Naive thymus-derived CD8-positive, alpha-beta T cell (primary cell): Measurements from ENCODE around the gene EIF6. TPM values are rescaled to one million over a fixed set of nuclear protein-coding genes. Genes with fewer than 3 reads are reported as not detected.
"Not testable (repeated sequence)": the region's sequence is repeated elsewhere in the genome, so short reads cannot be mapped to it uniquely, and the experiment has no call there.

ENCODE experiments used
- ATAC-seq, 2 donors: fragments of 150-1000 bp; cut with Tn5 transposase in 1 of 2; sonication (Bioruptor Pico), chemical (Tn5 transposase) in 1 of 2; 1 replicate in 1 of 2; 2 replicates in 1 of 2; pipeline ENCODE4 v1.10.0; 2021; ENCODE audit warnings: mild to moderate bottlenecking in 2 of 2, moderate library complexity in 2 of 2
- POLR2A ChIA-PET: fragments of 350-600 bp; sonication (Branson Sonifier 250); formaldehyde crosslinking; loops from one replicate; lab custom pipeline; 2021; ENCODE audit warnings: antibody characterized with exemption; lab: Charles Lee
- DNase-seq, 10 donors: peaks; one replicate each; pipeline versions ENCODE4 v3.0.0 to v3.0.0-alpha.2; 2020 to 2022
- H3K27ac Mint-ChIP-seq, 10 donors: one replicate each; pipeline ENCODE4 v1.8.0; 2020 to 2022; ENCODE audit warnings: mild to moderate bottlenecking in 10 of 10, mixed read lengths in 10 of 10, moderate library complexity in 4 of 10, inconsistent platforms in 1 of 10
- H3K27me3 Mint-ChIP-seq, 5 donors: one replicate each; pipeline ENCODE4 v1.8.0; 2021 to 2022; ENCODE audit warnings: mixed read lengths in 5 of 5
- H3K36me3 Mint-ChIP-seq, 3 donors: one replicate each; pipeline ENCODE4 v1.8.0; 2020 to 2022; ENCODE audit warnings: mixed read lengths in 3 of 3, mild to moderate bottlenecking in 2 of 3, inconsistent platforms in 1 of 3
- H3K4me1 Mint-ChIP-seq, 4 donors: one replicate each; pipeline ENCODE4 v1.8.0; 2021 to 2022; ENCODE audit warnings: mixed read lengths in 4 of 4
- H3K4me3 Mint-ChIP-seq, 10 donors: one replicate each; pipeline ENCODE4 v1.8.0; 2020 to 2022; ENCODE audit warnings: mild to moderate bottlenecking in 10 of 10, mixed read lengths in 10 of 10, moderate library complexity in 6 of 10, inconsistent platforms in 1 of 10
- H3K9me3 Mint-ChIP-seq, 9 donors: one replicate each; pipeline ENCODE4 v1.8.0; 2020 to 2022; ENCODE audit warnings: mixed read lengths in 9 of 9, mild to moderate bottlenecking in 3 of 9, inconsistent platforms in 1 of 9, moderate library complexity in 1 of 9
- polyA plus RNA-seq, 3 donors: library from polyadenylated mRNA; unstranded; fragments of 300-500 nt; fragmentation: Illumina TruSeq; gene quantifications; one replicate each; pipeline ENCODE4 v1.2.3, GENCODE V29; 2021
- total RNA-seq, 8 experiments: library from RNA in 2 of 8; stranded (reverse) in 2 of 8; gene quantifications; one replicate each; pipeline ENCODE4 v1.2.3 and lab custom pipeline; 2021 to 2026

Gene EIF6
- total and polyA plus RNA-seq, 5 experiments from 2014 or later, result 54.7 to 174 (median 155) TPM

- POLR2A ChIA-PET, result interaction anchor here (1.0 kb wide), 1 partner anchor 19 kb away, joined by 3 read pairs; no protein-coding TSS in a partner anchor
- no peaks in the 10 kb centered on the region for H3K27me3 Mint-ChIP-seq
- H3K9me3 Mint-ChIP-seq, result no peaks in the 10 kb centered on the region
- no peak for ATAC-seq
- peak overlapping the region in 8 of 10 donors; percentile 2 to 90 (median 42) for H3K27ac Mint-ChIP-seq
- H3K4me3 Mint-ChIP-seq, result no peak overlapping the region
- no peak for DNase-seq
- peaks cover 4 to 32% (median 24%) of the 10 kb centered on the region in 4 donors for H3K4me1 Mint-ChIP-seq
- peaks cover 0 to 39% (median 5%) of the 10 kb centered on the region in 3 donors for H3K36me3 Mint-ChIP-seq
Observed at GRCh38 chr20:35271073-35271882, 13.3 kb downstream of the EIF6 start.

- H3K27me3 Mint-ChIP-seq, result no peaks in the 10 kb centered on the region
- ATAC-seq (no peak), DNase-seq (no peak)
- H3K9me3 Mint-ChIP-seq, result no peaks in the 10 kb centered on the region
- peak overlapping the region in 5 of 10 donors; percentile 27 to 90 (median 36) for H3K27ac Mint-ChIP-seq
- H3K4me3 Mint-ChIP-seq, result no peak overlapping the region
- POLR2A ChIA-PET, result no interaction called here
- peaks cover 0 to 41% (median 5%) of the 10 kb centered on the region in 3 donors for H3K36me3 Mint-ChIP-seq
- peaks cover 1 to 23% (median 20%) of the 10 kb centered on the region in 4 donors for H3K4me1 Mint-ChIP-seq
Observed at GRCh38 chr20:35270021-35270902, 14.3 kb downstream of the EIF6 start.

- H3K27me3 Mint-ChIP-seq, result no peaks in the 10 kb centered on the region
- H3K9me3 Mint-ChIP-seq, result no peaks in the 10 kb centered on the region
- POLR2A ChIA-PET, result interaction anchor here (0.6 to 1.0 kb wide), 2 partner anchors 20 to 123 kb away, joined by 3 read pairs; no protein-coding TSS in a partner anchor
- ATAC-seq, result peak; percentile 57 to 79
- H3K4me1 Mint-ChIP-seq, result peaks cover 1 to 20% (median 18%) of the 10 kb centered on the region in 4 donors
- H3K27ac Mint-ChIP-seq, result peak overlapping the region in 4 of 10 donors; percentile 22 to 61 (median 48)
- DNase-seq, result peak in 7 of 10 donors; percentile 31 to 41 (median 38)
- H3K36me3 Mint-ChIP-seq, result peaks cover 0 to 44% (median 5%) of the 10 kb centered on the region in 3 donors
- no peak overlapping the region for H3K4me3 Mint-ChIP-seq
Observed at GRCh38 chr20:35269055-35269781, 15.4 kb downstream of the EIF6 start.

- ATAC-seq, result no peak
- H3K4me1 Mint-ChIP-seq, result peaks cover 1 to 24% (median 23%) of the 10 kb centered on the region in 4 donors
- H3K4me3 Mint-ChIP-seq, result no peak overlapping the region
- H3K36me3 Mint-ChIP-seq, result peaks cover 0 to 51% (median 5%) of the 10 kb centered on the region in 3 donors
- no peak for DNase-seq
- no peaks in the 10 kb centered on the region for H3K27me3 Mint-ChIP-seq
- peak overlapping the region in 1 of 10 donors; percentile 15 for H3K27ac Mint-ChIP-seq
- POLR2A ChIA-PET, result no interaction called here
- no peaks in the 10 kb centered on the region for H3K9me3 Mint-ChIP-seq
Observed at GRCh38 chr20:35267092-35267491, 17.5 kb downstream of the EIF6 start.

GRCh38 chr20:35264755-35265154 is 19.8 kb downstream of the EIF6 start:
- peaks cover 0 to 42% (median 2%) of the 10 kb centered on the region in 3 donors for H3K36me3 Mint-ChIP-seq

GRCh38 chr20:35263532-35264341 is 20.8 kb downstream of the EIF6 start:
- H3K27me3 Mint-ChIP-seq, result no peaks in the 10 kb centered on the region
- ATAC-seq (no peak), DNase-seq (no peak)
- peaks cover 0 to 41% (median 2%) of the 10 kb centered on the region in 3 donors for H3K36me3 Mint-ChIP-seq
- H3K27ac Mint-ChIP-seq, result peak overlapping the region in 4 of 10 donors; percentile 19 to 84 (median 78)
- H3K4me1 Mint-ChIP-seq, result peaks cover 3 to 22% (median 14%) of the 10 kb centered on the region in 4 donors
- H3K9me3 Mint-ChIP-seq, result no peaks in the 10 kb centered on the region
- no peak overlapping the region for H3K4me3 Mint-ChIP-seq
- POLR2A ChIA-PET, result interaction anchor here (1.1 kb wide), 1 partner anchor 14 kb away, joined by 4 read pairs; no protein-coding TSS in a partner anchor

More at GRCh38 chr20:35264755-35265154, 19.8 kb downstream of the EIF6 start:
- no peak overlapping the region for H3K4me3 Mint-ChIP-seq
- H3K9me3 Mint-ChIP-seq, result no peaks in the 10 kb centered on the region
- peaks cover 1 to 22% (median 18%) of the 10 kb centered on the region in 4 donors for H3K4me1 Mint-ChIP-seq
- H3K27ac Mint-ChIP-seq, result peak overlapping the region in 1 of 10 donors; percentile 18
- no peak for DNase-seq
- ATAC-seq, result no peak
- no peaks in the 10 kb centered on the region for H3K27me3 Mint-ChIP-seq
- POLR2A ChIA-PET, result interaction anchor here (0.7 to 1.2 kb wide), 4 partner anchors 11 to 178 kb away, joined by 4 to 7 read pairs (median 4); partner anchors contain the start of gene MMP24OS

GRCh38 chr20:35262731-35263531 is 21.6 kb downstream of the EIF6 start:
- ATAC-seq, POLR2A ChIA-PET, H3K4me3 Mint-ChIP-seq, DNase-seq, H3K27me3 Mint-ChIP-seq, H3K9me3 Mint-ChIP-seq: not testable (repeated sequence)
- peaks cover 3 to 21% (median 15%) of the 10 kb centered on the region in 4 donors for H3K4me1 Mint-ChIP-seq
- peaks cover 0 to 44% (median 5%) of the 10 kb centered on the region in 3 donors for H3K36me3 Mint-ChIP-seq
- H3K27ac Mint-ChIP-seq, result peak overlapping the region in 3 of 10 donors; percentile 30 to 84 (median 82)

GRCh38 chr20:35262321-35262720 is 22.3 kb downstream of the EIF6 start:
- POLR2A ChIA-PET, H3K27me3 Mint-ChIP-seq, H3K9me3 Mint-ChIP-seq, ATAC-seq, H3K4me3 Mint-ChIP-seq, DNase-seq: not testable (repeated sequence)
- Mint-ChIP-seq H3K36me3 (peaks cover 0 to 39% (median 5%) of the 10 kb centered on the region in 3 donors), H3K4me1 (peaks cover 2 to 15% (median 13%) of the 10 kb centered on the region in 4 donors), H3K27ac (peak overlapping the region in 1 of 10 donors; percentile 31)

- Mint-ChIP-seq H3K4me1 (peaks cover 2 to 12% (median 10%) of the 10 kb centered on the region in 4 donors), H3K27ac (no peak overlapping the region), H3K9me3 (no peaks in the 10 kb centered on the region), H3K27me3 (no peaks in the 10 kb centered on the region), H3K4me3 (no peak overlapping the region), H3K36me3 (peaks cover 0 to 36% (median 4%) of the 10 kb centered on the region in 3 donors)
- POLR2A ChIA-PET, result interaction anchor here (0.5 kb wide), 1 partner anchor 97 kb away, joined by 4 read pairs; no protein-coding TSS in a partner anchor
- DNase-seq (no peak), ATAC-seq (no peak)
Observed at GRCh38 chr20:35260426-35260825, 24.1 kb downstream of the EIF6 start.

GRCh38 chr20:35257175-35257909 is 27.2 kb downstream of the EIF6 start:
- no peaks in the 10 kb centered on the region for H3K9me3 Mint-ChIP-seq
- ATAC-seq (no peak), DNase-seq (no peak)
- H3K4me1 Mint-ChIP-seq, result peaks cover 4 to 13% (median 8%) of the 10 kb centered on the region in 4 donors
- no peaks in the 10 kb centered on the region for H3K27me3 Mint-ChIP-seq
- no peak overlapping the region for H3K27ac Mint-ChIP-seq
- POLR2A ChIA-PET, result no interaction called here
- H3K4me3 Mint-ChIP-seq, result no peak overlapping the region
- peaks cover 0 to 33% (median 6%) of the 10 kb centered on the region in 3 donors for H3K36me3 Mint-ChIP-seq
